GM12891 (cell line): ENCODE data around the gene CLMP.

Experiments
- POLR2A ChIP-seq: IDR thresholded peaks from 2 replicates; pipeline ENCODE4 v1.6.1; 2011; ENCODE audit warnings: low read depth, low read length, control low read depth
- POLR2AphosphoS5 ChIP-seq: IDR thresholded peaks from 2 replicates; pipeline ENCODE4 v1.6.1; 2011; ENCODE audit warnings: low read depth, low read length, control low read depth
- POU2F2 ChIP-seq: IDR thresholded peaks from 2 replicates; pipeline ENCODE4 v1.6.1; 2011; ENCODE audit warnings: low read depth, mild to moderate bottlenecking, control low read depth, low read length, moderate library complexity
- SPI1 ChIP-seq: IDR thresholded peaks from 2 replicates; pipeline ENCODE4 v1.6.1; 2011; ENCODE audit warnings: low read depth, low read length, control low read depth
- TAF1 ChIP-seq: IDR thresholded peaks from 2 replicates; pipeline ENCODE4 v1.6.1; 2011; ENCODE audit warnings: low read depth, low read length, control low read depth

DNA sequence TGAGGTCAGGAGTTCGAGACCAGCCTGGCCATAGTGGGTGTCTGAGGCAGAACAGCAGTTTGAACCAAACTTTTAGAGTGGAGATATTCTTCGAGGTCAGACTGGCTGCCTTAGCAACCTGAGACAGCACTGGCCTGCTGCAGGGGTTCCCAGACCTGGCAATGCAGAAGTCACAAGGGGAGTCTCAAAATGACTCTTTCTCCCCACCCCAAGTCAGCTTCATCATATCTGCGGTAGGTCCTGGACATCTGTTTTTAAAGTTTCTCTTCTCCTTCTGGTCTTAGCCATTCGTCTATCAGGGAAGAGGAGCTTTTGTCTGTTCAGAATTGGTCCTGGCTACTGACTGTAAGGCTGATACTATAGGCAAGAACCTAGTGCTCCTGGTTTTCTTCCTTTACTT, 14.5 kb upstream of the CLMP start:
- TF ChIP-seq POLR2A (no peak), POLR2AphosphoS5 (no peak), POU2F2 (no peak), TAF1 (no peak), SPI1 (peak; percentile 61; the same call in 1 of the 2 replicates)
